NCI-H2171 treated with DMSO at 0.1 percent for 48 hours (cell line): ENCODE results near the gene RASGRP3.

Experiments used
- DNase-seq: peaks from one replicate; lab custom pipeline; 2025; lab: John Stamatoyannopoulos, UW

Gene RASGRP3

GRCh38 chr2:33579227-33579626, 102.8 kb downstream of the RASGRP3 start:
- DNase-seq: peak; percentile 68

GRCh38 chr2:33581872-33582271, 105.4 kb downstream of the RASGRP3 start:
- DNase-seq: no peak

- peak; percentile 72 for DNase-seq
Observed at GRCh38 chr2:33583194-33583938, 106.9 kb downstream of the RASGRP3 start.

- no peak for DNase-seq
Observed at GRCh38 chr2:33586766-33587165, 110.3 kb downstream of the RASGRP3 start.

- DNase-seq: no peak
Observed at GRCh38 chr2:33588232-33588631, 111.8 kb downstream of the RASGRP3 start.

GRCh38 chr2:33589444-33589843, 113.0 kb downstream of the RASGRP3 start:
- peak; percentile 87 for DNase-seq

GRCh38 chr2:33595385-33595784, 118.9 kb downstream of the RASGRP3 start:
- no peak for DNase-seq

- DNase-seq: no peak
Observed at GRCh38 chr2:33597026-33597425, 120.6 kb downstream of the RASGRP3 start.

GRCh38 chr2:33598561-33599174, 122.2 kb downstream of the RASGRP3 start:
- peak; percentile 31 for DNase-seq

GRCh38 chr2:33599175-33599942, 122.9 kb downstream of the RASGRP3 start, which contains the start of gene FAM98A:
Gene FAM98A (minus strand): TSS chr2:33599299. CDS start chr2:33599221, 78 bp downstream.
- DNase-seq: peak; percentile 99

- no peak for DNase-seq
Observed at GRCh38 chr2:33599943-33600192, 123.4 kb downstream of the RASGRP3 start.

- DNase-seq: no peak
Observed at GRCh38 chr2:33602201-33602830, 125.9 kb downstream of the RASGRP3 start.

- no peak for DNase-seq
Observed at GRCh38 chr2:33603416-33603815, 127.0 kb downstream of the RASGRP3 start.

GRCh38 chr2:33605056-33605455, 128.6 kb downstream of the RASGRP3 start:
- DNase-seq: no peak

GRCh38 chr2:33606100-33606499, 129.7 kb downstream of the RASGRP3 start:
- no peak for DNase-seq

GRCh38 chr2:33606622-33607021, 130.2 kb downstream of the RASGRP3 start:
- no peak for DNase-seq

GRCh38 chr2:33607251-33607721, 130.8 kb downstream of the RASGRP3 start:
- no peak for DNase-seq

GRCh38 chr2:33607905-33608304, 131.5 kb downstream of the RASGRP3 start:
- no peak for DNase-seq

- no peak for DNase-seq
Observed at GRCh38 chr2:33614190-33614589, 137.7 kb downstream of the RASGRP3 start.
